H1 (cell line): ENCODE measurements around the gene GDPD5. TPM values are rescaled to one million over a fixed set of nuclear protein-coding genes. Genes with fewer than 3 reads are reported as not detected.

ENCODE experiments used
- CTCF ChIA-PET: fragments of 300-600 bp; sonication (Branson Sonifier 250); formaldehyde crosslinking; loops from one replicate; lab custom pipeline; 2021; ENCODE audit not compliant: partially characterized antibody; lab: Charles Lee
- POLR2A ChIA-PET: fragments of 300-600 bp; sonication (Branson Sonifier 250); formaldehyde crosslinking; loops from one replicate; lab custom pipeline; 2021; ENCODE audit warnings: inconsistent platforms; ENCODE audit not compliant: partially characterized antibody; lab: Charles Lee
- DNase-seq, 2 experiments: peaks; one replicate each; pipeline versions ENCODE4 v3.0.0 to v3.0.0-alpha.2; 2010 to 2022; ENCODE audit warnings: low spot score in 2 of 2, low read depth in 1 of 2, mixed read lengths in 1 of 2
- FAIRE-seq: peaks from 2 replicates; lab custom pipeline; 2011; peaks lifted over from hg19 to GRCh38; lab: Jason Lieb, UNC
- H2AFZ ChIP-seq: 2 replicates; pipeline ENCODE4 v1.8.1; 2012; ENCODE audit warnings: low read length, inconsistent platforms
- H2AK5ac ChIP-seq: 2 replicates; pipeline ENCODE4 v1.6.1; 2013; ENCODE audit warnings: low read depth, low read length
- H2BK120ac ChIP-seq: replicated peaks from 2 replicates; pipeline ENCODE3; 2013; ENCODE audit warnings: low read depth, low read length, inconsistent platforms
- H2BK12ac ChIP-seq: 2 replicates; pipeline ENCODE4 v1.6.1; 2013; ENCODE audit warnings: low read depth, low read length
- H2BK15ac ChIP-seq: 2 replicates; pipeline ENCODE4 v1.6.1; 2013; ENCODE audit warnings: low read length
- H2BK20ac ChIP-seq: 2 replicates; pipeline ENCODE4 v1.6.1; 2013; ENCODE audit warnings: low read length
- H2BK5ac ChIP-seq: 2 replicates; pipeline ENCODE4 v1.6.1; 2013; ENCODE audit warnings: low read depth, low read length
- H3K14ac ChIP-seq: 2 replicates; pipeline ENCODE4 v1.6.1; 2013; ENCODE audit warnings: inconsistent platforms; ENCODE audit not compliant: insufficient read length
- H3K18ac ChIP-seq: 2 replicates; pipeline ENCODE4 v1.6.1; 2013; ENCODE audit warnings: low read length; ENCODE audit errors: extremely low read depth
- H3K23ac ChIP-seq: 2 replicates; pipeline ENCODE4 v1.6.1; 2013; ENCODE audit warnings: inconsistent platforms; ENCODE audit not compliant: insufficient read length
- H3K23me2 ChIP-seq: 2 replicates; pipeline ENCODE4 v1.6.1; 2013; ENCODE audit warnings: low read depth, low read length
- H3K27ac ChIP-seq: 2 replicates; pipeline ENCODE4 v1.6.1; 2011; ENCODE audit warnings: low read depth, low read length, inconsistent platforms
- H3K27me3 ChIP-seq, 4 experiments: replicated peaks in 1 of 4; 1 replicate in 1 of 4; 2 replicates in 3 of 4; pipeline versions ENCODE4 v1.6.1 to v1.8.1; 2011 to 2013; ENCODE audit warnings: low read length in 3 of 4, mild to moderate bottlenecking in 3 of 4, inconsistent platforms in 2 of 4, mixed read lengths in 2 of 4, moderate library complexity in 1 of 4; ENCODE audit not compliant: control insufficient read depth in 3 of 4, insufficient read depth in 3 of 4; ENCODE audit errors: extremely low read depth in 1 of 4
- H3K36me3 ChIP-seq, 4 experiments: 2 replicates each; pipeline versions ENCODE4 v1.6.1 to v1.8.1; 2011 to 2013; ENCODE audit warnings: mild to moderate bottlenecking in 4 of 4, low read length in 3 of 4, moderate library complexity in 2 of 4, control low read depth in 1 of 4, inconsistent platforms in 1 of 4; ENCODE audit not compliant: insufficient read depth in 4 of 4, control insufficient read depth in 2 of 4
- H3K4ac ChIP-seq: replicated peaks from 2 replicates; pipeline ENCODE3; 2013; ENCODE audit warnings: low read length, low read depth, mixed read lengths, inconsistent platforms; ENCODE audit not compliant: insufficient read length
- H3K4me1 ChIP-seq, 4 experiments: replicated peaks in 1 of 4; 1 replicate in 1 of 4; 2 replicates in 3 of 4; pipeline versions ENCODE4 v1.6.1 to v1.8.1; 2011 to 2013; ENCODE audit warnings: low read length in 3 of 4, inconsistent platforms in 2 of 4, mixed read lengths in 1 of 4; ENCODE audit not compliant: insufficient read depth in 4 of 4, control insufficient read depth in 3 of 4
- H3K4me2 ChIP-seq, 2 experiments: 2 replicates each; pipeline versions ENCODE4 v1.6.1 to v1.8.1; 2011 to 2013; ENCODE audit warnings: low read depth in 2 of 2, low read length in 2 of 2, control low read depth in 1 of 2, inconsistent platforms in 1 of 2, mild to moderate bottlenecking in 1 of 2; ENCODE audit not compliant: insufficient read depth in 1 of 2
- H3K4me3 ChIP-seq, 4 experiments: fragments of 200-600, 300-600 bp in 1 of 4; sonication (generic), shearing (Covaris generic), sonication (Bioruptor Twin) in 1 of 4; 2 replicates each; pipeline versions ENCODE4 v1.5.1 to v1.8.1; 2011 to 2016; ENCODE audit warnings: low read length in 4 of 4, low read depth in 3 of 4, control low read depth in 2 of 4, inconsistent platforms in 2 of 4, mild to moderate bottlenecking in 2 of 4, mixed read lengths in 1 of 4, moderate library complexity in 1 of 4; ENCODE audit not compliant: insufficient read depth in 2 of 4; ENCODE audit errors: extremely low read depth in 1 of 4
- H3K56ac ChIP-seq: replicated peaks from 2 replicates; pipeline ENCODE3; 2013; ENCODE audit warnings: low read depth, mild to moderate bottlenecking, mixed read lengths, low read length, inconsistent platforms; ENCODE audit not compliant: insufficient read length
- H3K79me1 ChIP-seq: 2 replicates; pipeline ENCODE4 v1.6.1; 2013; ENCODE audit warnings: low read depth, low read length, control low read depth
- H3K79me2 ChIP-seq, 2 experiments: 2 replicates each; pipeline versions ENCODE4 v1.6.1 to v1.8.1; 2012 to 2013; ENCODE audit warnings: low read length in 2 of 2, mild to moderate bottlenecking in 2 of 2, inconsistent platforms in 1 of 2; ENCODE audit not compliant: insufficient read depth in 2 of 2, control insufficient read depth in 1 of 2
- H3K9ac ChIP-seq, 4 experiments: replicated peaks in 1 of 4; 1 replicate in 1 of 4; 2 replicates in 3 of 4; pipeline versions ENCODE4 v1.6.1 to v1.8.1; 2011 to 2013; ENCODE audit warnings: low read depth in 3 of 4, low read length in 3 of 4, control low read depth in 2 of 4, mild to moderate bottlenecking in 2 of 4, moderate library complexity in 2 of 4, inconsistent platforms in 1 of 4; ENCODE audit errors: extremely low read depth in 1 of 4
- H3K9me3 ChIP-seq, 2 experiments: 2 replicates each; pipeline versions ENCODE4 v1.6.1 to v1.8.1; 2012 to 2013; ENCODE audit warnings: mild to moderate bottlenecking in 2 of 2, moderate library complexity in 2 of 2, control low read depth in 1 of 2, inconsistent platforms in 1 of 2, low read depth in 1 of 2, low read length in 1 of 2, mixed read lengths in 1 of 2; ENCODE audit not compliant: insufficient read depth in 2 of 2
- H4K20me1 ChIP-seq, 2 experiments: replicated peaks in 1 of 2; 2 replicates each; pipeline versions ENCODE3 to v1.8.1; 2011 to 2013; ENCODE audit warnings: inconsistent platforms in 2 of 2, low read length in 2 of 2, mild to moderate bottlenecking in 1 of 2; ENCODE audit not compliant: insufficient read depth in 2 of 2, control insufficient read depth in 1 of 2
- H4K5ac ChIP-seq: 2 replicates; pipeline ENCODE4 v1.6.1; 2013; ENCODE audit warnings: low read length, low read depth, mixed read lengths, inconsistent platforms; ENCODE audit not compliant: insufficient read length
- H4K8ac ChIP-seq: 2 replicates; pipeline ENCODE4 v1.8.0; 2013; ENCODE audit warnings: mild to moderate bottlenecking, moderate library complexity, low read length, inconsistent platforms; ENCODE audit not compliant: insufficient read depth; ENCODE audit errors: extremely low read depth
- H4K91ac ChIP-seq: replicated peaks from 2 replicates; pipeline ENCODE3; 2013; ENCODE audit warnings: low read length, mixed read lengths, inconsistent platforms; ENCODE audit not compliant: insufficient read length
- POLR2AphosphoS5 ChIP-seq: IDR thresholded peaks from 2 replicates; pipeline ENCODE4 v1.6.1; 2011; ENCODE audit warnings: low read depth, low read length
- SIN3A ChIP-seq, 2 experiments: IDR thresholded peaks in 1 of 2; conservative IDR thresholded peaks in 1 of 2; 2 replicates each; pipeline ENCODE4 v1.6.1; 2011 to 2012; ENCODE audit warnings: low read length in 2 of 2, improper control_type of control experiment in 1 of 2, low read depth in 1 of 2, mild to moderate bottlenecking in 1 of 2
- WGBS, 2 experiments: shearing (Covaris generic) in 1 of 2; methylation state at CpG; one replicate each; pipeline versions ENCODE4 v1.1.6 to v1.1.7; 2013 to 2015; ENCODE audit warnings: low lambda C conversion rate in 2 of 2, mixed read lengths in 2 of 2, inconsistent platforms in 1 of 2, low coverage in 1 of 2, missing lambda C conversion rate in 1 of 2; ENCODE audit not compliant: insufficient replicate concordance in 2 of 2, insufficient coverage in 1 of 2, insufficient read length in 1 of 2; ENCODE audit errors: extremely low coverage in 1 of 2, missing lambda C conversion rate in 1 of 2; 5-methylcytosine and 5-hydroxymethylcytosine counted together
- polyA plus RNA-seq, 7 experiments: library from polyadenylated mRNA; depleted of rRNA in 3 of 7; stranded (reverse) in 5 of 7; unstranded in 2 of 7; fragments of >200 nt in 5 of 7; fragments of 200-250 nt in 2 of 7; gene quantifications; 1 replicate in 5 of 7; 2 replicates in 1 of 7; 4 replicates in 1 of 7; pipeline versions ENCODE4 v1.2.1 to v1.2.3, GENCODE V29; 2011 to 2013; ENCODE audit warnings: missing spikeins in 2 of 7, mixed read lengths in 2 of 7
- total RNA-seq: library from RNA; stranded (reverse); fragmentation: NEBNext Ultra II Directional; extraction: Animal tissue kit (Norgen Biotek cat#: 25700); gene quantifications from 2 replicates; pipeline ENCODE4 v1.2.1, GENCODE V29; 2021

The GDPD5 gene
- total and polyA plus RNA-seq, 2 of the 8 experiments (the other 6 are each of a cell fraction or from before 2014, with no cell fraction given): 7.8 to 8.6 TPM

GRCh38 chr11:75422248-75423231, 103.2 kb downstream of the GDPD5 start:
- Histone ChIP-seq H2BK12ac (no peak overlapping the region), H3K4ac (no peak overlapping the region), H3K9ac (no peak overlapping the region), H3K4me1 (peaks cover 0 to 5% (median 3%) of the 10 kb centered on the region in 4 experiments; a peak in 3 of 7 replicates), H3K23me2 (no peaks in the 10 kb centered on the region), H3K27ac (no peak overlapping the region), H3K79me1 (no peaks in the 10 kb centered on the region), H4K8ac (no peak overlapping the region), H2BK5ac (no peak overlapping the region), H4K91ac (no peak overlapping the region), H2AFZ (no peak overlapping the region), H2BK20ac (no peak overlapping the region), H2AK5ac (no peak overlapping the region), H3K14ac (no peak overlapping the region), H3K23ac (no peak overlapping the region), H3K9me3 (no peaks in the 10 kb centered on the region), H3K18ac (no peak overlapping the region), H3K27me3 (peaks cover 1 to 8% (median 5%) of the 10 kb centered on the region in 4 experiments; a peak in 5 of 7 replicates), H4K5ac (no peak overlapping the region), H3K4me2 (no peak overlapping the region), H4K20me1 (peaks cover 2 to 6% of the 10 kb centered on the region in 2 experiments), H3K4me3 (no peak overlapping the region), H3K79me2 (no peaks in the 10 kb centered on the region), H2BK120ac (no peak overlapping the region), H3K56ac (no peak overlapping the region), H2BK15ac (no peak overlapping the region)
- no peak for DNase-seq
- 91% methylated on average over 15 of the region's 15 CpGs; no CpG with 5 or more reads in 1 of the 2 experiments for WGBS, 2 experiments
- no peak for FAIRE-seq
- TF ChIP-seq SIN3A (conservative IDR thresholded peaks at IDR 0.05 in 1 of 2, IDR thresholded peaks at IDR 0.05 in 1 of 2; ENCODE audit: low read depth in 1 of 2, low read length in 2 of 2) (no peak), POLR2AphosphoS5 (peak; percentile 27; the same call in 1 of the 2 replicates)
- TF ChIP-seq, all 59 proteins: peak for 1
- ChIA-PET POLR2A (interaction anchor here (4.8 to 27.9 kb wide), 2 partner anchors 10 to 21 kb away, joined by 36 to 570 read pairs; partner anchors contain the start of gene RPS3), CTCF (interaction anchor here (0.6 to 18.5 kb wide), 14 partner anchors 9 to 501 kb away, joined by 3 to 201 read pairs (median 6); no protein-coding TSS in a partner anchor)
- H3K36me3 ChIP-seq: peaks cover 0 to 6% (median 0%) of the 10 kb centered on the region in 4 experiments; a peak in 3 of 8 replicates
